SK-N-SH treated with all-trans-retinoic acid at 6 μM for 48 hours (cell line): ENCODE data around the gene SLC16A10.

ENCODE experiments used
- ATAC-seq: fragments of 200-7000 bp; cut with Tn5 transposase; 3 replicates; pipeline ENCODE4 v1.9.1; 2020; ENCODE audit warnings: mild to moderate bottlenecking, moderate library complexity
- ARNTL ChIP-seq: fragments of 450-650 bp; formaldehyde crosslinking; IDR thresholded peaks from 2 replicates; pipeline ENCODE4 v1.5.0; 2020; ENCODE audit warnings: low read depth, mild to moderate bottlenecking, moderate library complexity, borderline replicate concordance
- CSDC2 ChIP-seq: fragments of 250-450 bp; sonication (Bioruptor Pico); IDR thresholded peaks from 2 replicates; pipeline ENCODE4 v1.5.0; 2020; ENCODE audit warnings: mild to moderate bottlenecking, moderate library complexity
- CSRNP3 ChIP-seq: fragments of 250-450 bp; sonication (Bioruptor Pico); IDR thresholded peaks from 2 replicates; pipeline ENCODE4 v1.5.1; 2021; ENCODE audit warnings: mild to moderate bottlenecking, moderate library complexity
- ESRRG ChIP-seq: fragments of 250-450 bp; sonication (Bioruptor Pico); IDR thresholded peaks from 2 replicates; pipeline ENCODE4 v1.6.1; 2021; ENCODE audit warnings: mild to moderate bottlenecking
- GLIS3 ChIP-seq: fragments of 250-450 bp; sonication (Bioruptor Pico); IDR thresholded peaks from 2 replicates; pipeline ENCODE4 v1.5.0; 2020; ENCODE audit warnings: mild to moderate bottlenecking, moderate library complexity
- ISL1 ChIP-seq: fragments of 250-450 bp; sonication (Bioruptor Pico); IDR thresholded peaks from 2 replicates; pipeline ENCODE4 v2.1.2; 2022; ENCODE audit warnings: mild to moderate bottlenecking, moderate library complexity
- OSR1 ChIP-seq: fragments of 250-450 bp; sonication (Bioruptor Pico); IDR thresholded peaks from 2 replicates; pipeline ENCODE4 v1.8.0; 2022; ENCODE audit warnings: moderate library complexity, mild to moderate bottlenecking, inconsistent platforms
- POU6F1 ChIP-seq: fragments of 250-450 bp; sonication (Bioruptor Pico); IDR thresholded peaks from 2 replicates; pipeline ENCODE4 v1.8.0; 2021; ENCODE audit warnings: low read depth, mild to moderate bottlenecking, moderate library complexity, borderline replicate concordance
- PPARA ChIP-seq: fragments of 250-450 bp; sonication (Bioruptor Pico); IDR thresholded peaks from 2 replicates; pipeline ENCODE4 v1.5.0; 2020; ENCODE audit warnings: mild to moderate bottlenecking, borderline replicate concordance
- RARB ChIP-seq: fragments of 250-450 bp; sonication (Bioruptor Pico); IDR thresholded peaks from 2 replicates; pipeline ENCODE4 v1.8.0; 2021; ENCODE audit warnings: mild to moderate bottlenecking, moderate library complexity
- SNAI2 ChIP-seq: fragments of 250-450 bp; sonication (Bioruptor Pico); IDR thresholded peaks from 2 replicates; pipeline ENCODE4 v1.5.0; 2020; ENCODE audit warnings: mild to moderate bottlenecking, moderate library complexity
- TCF4 ChIP-seq: fragments of 250-450 bp; sonication (Bioruptor Pico); IDR thresholded peaks from 2 replicates; pipeline ENCODE4 v1.8.0; 2021; ENCODE audit warnings: mild to moderate bottlenecking, moderate library complexity, borderline replicate concordance
- TOX ChIP-seq: fragments of 250-450 bp; sonication (Bioruptor Pico); IDR thresholded peaks from 2 replicates; pipeline ENCODE4 v1.8.0; 2021; ENCODE audit warnings: mild to moderate bottlenecking, moderate library complexity, borderline replicate concordance
- ZC3H10 ChIP-seq: fragments of 250-450 bp; sonication (Bioruptor Pico); IDR thresholded peaks from 2 replicates; pipeline ENCODE4 v1.5.1; 2021; ENCODE audit warnings: mild to moderate bottlenecking, moderate library complexity
- ZFP3 ChIP-seq: fragments of 250-450 bp; sonication (Bioruptor Pico); IDR thresholded peaks from 2 replicates; pipeline ENCODE4 v1.5.0; 2020; ENCODE audit warnings: mild to moderate bottlenecking, moderate library complexity
- ZFP30 ChIP-seq: fragments of 450-650 bp; formaldehyde crosslinking; IDR thresholded peaks from 2 replicates; pipeline ENCODE4 v1.5.0; 2022; ENCODE audit warnings: mild to moderate bottlenecking, moderate library complexity
- ZNF70 ChIP-seq: fragments of 450-650 bp; formaldehyde crosslinking; IDR thresholded peaks from 2 replicates; pipeline ENCODE4 v1.5.0; 2020; ENCODE audit warnings: mild to moderate bottlenecking, moderate library complexity
- ZNF8 ChIP-seq: fragments of 450-650 bp; formaldehyde crosslinking; IDR thresholded peaks from 2 replicates; pipeline ENCODE4 v1.5.0; 2020; ENCODE audit warnings: mild to moderate bottlenecking, moderate library complexity
- TF ChIP-seq, protein P1 (sequence below): fragments of 250-450 bp; sonication (Bioruptor Pico); IDR thresholded peaks from 2 replicates; pipeline ENCODE4 v1.5.1; 2020; ENCODE audit warnings: low read depth, mild to moderate bottlenecking, moderate library complexity
- TF ChIP-seq, protein P2 (sequence below): fragments of 250-450 bp; sonication (Bioruptor Pico); IDR thresholded peaks from 2 replicates; pipeline ENCODE4 v1.8.0; 2020; ENCODE audit warnings: mild to moderate bottlenecking, moderate library complexity, borderline replicate concordance
- TF ChIP-seq, protein P3 (sequence below): fragments of 250-450 bp; sonication (Bioruptor Pico); IDR thresholded peaks from 2 replicates; pipeline ENCODE4 v1.5.0; 2020; ENCODE audit warnings: mild to moderate bottlenecking, moderate library complexity

The SLC16A10 gene

GRCh38 chr6:111118826-111119225, 31.5 kb downstream of the SLC16A10 start:
- TF ChIP-seq TCF4 (CRISPR knock-in tag), result no peak
- no peak for TF ChIP-seq TOX (CRISPR knock-in tag)
- TF ChIP-seq POU6F1 (CRISPR knock-in tag), result no peak
- TF ChIP-seq RARB, result no peak
- TF ChIP-seq, protein P1, sequence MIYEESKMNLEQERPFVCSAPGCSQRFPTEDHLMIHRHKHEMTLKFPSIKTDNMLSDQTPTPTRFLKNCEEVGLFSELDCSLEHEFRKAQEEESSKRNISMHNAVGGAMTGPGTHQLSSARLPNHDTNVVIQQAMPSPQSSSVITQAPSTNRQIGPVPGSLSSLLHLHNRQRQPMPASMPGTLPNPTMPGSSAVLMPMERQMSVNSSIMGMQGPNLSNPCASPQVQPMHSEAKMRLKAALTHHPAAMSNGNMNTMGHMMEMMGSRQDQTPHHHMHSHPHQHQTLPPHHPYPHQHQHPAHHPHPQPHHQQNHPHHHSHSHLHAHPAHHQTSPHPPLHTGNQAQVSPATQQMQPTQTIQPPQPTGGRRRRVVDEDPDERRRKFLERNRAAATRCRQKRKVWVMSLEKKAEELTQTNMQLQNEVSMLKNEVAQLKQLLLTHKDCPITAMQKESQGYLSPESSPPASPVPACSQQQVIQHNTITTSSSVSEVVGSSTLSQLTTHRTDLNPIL, result no peak
- TF ChIP-seq ZFP3, result no peak
- TF ChIP-seq GLIS3 (CRISPR knock-in tag), result no peak
- no peak for TF ChIP-seq ESRRG (CRISPR knock-in tag)
- no peak for TF ChIP-seq ZNF8 (CRISPR knock-in tag)
- no peak for TF ChIP-seq OSR1 (CRISPR knock-in tag)
- no peak for TF ChIP-seq ZC3H10
- ATAC-seq, result no peak

GRCh38 chr6:111119571-111120329, 32.4 kb downstream of the SLC16A10 start:
- no peak for ATAC-seq
- TF ChIP-seq CSDC2 (no peak), ARNTL (CRISPR knock-in tag) (no peak), ZNF70 (CRISPR knock-in tag) (no peak), ZFP3 (no peak), GLIS3 (CRISPR knock-in tag) (no peak), RARB (no peak), POU6F1 (CRISPR knock-in tag) (no peak), TOX (CRISPR knock-in tag) (no peak), TCF4 (CRISPR knock-in tag) (no peak), ZNF8 (CRISPR knock-in tag) (no peak), ISL1 (no peak), PPARA (no peak), CSRNP3 (CRISPR knock-in tag) (no peak), ESRRG (CRISPR knock-in tag) (no peak), SNAI2 (CRISPR knock-in tag) (no peak)
- TF ChIP-seq, protein P2, sequence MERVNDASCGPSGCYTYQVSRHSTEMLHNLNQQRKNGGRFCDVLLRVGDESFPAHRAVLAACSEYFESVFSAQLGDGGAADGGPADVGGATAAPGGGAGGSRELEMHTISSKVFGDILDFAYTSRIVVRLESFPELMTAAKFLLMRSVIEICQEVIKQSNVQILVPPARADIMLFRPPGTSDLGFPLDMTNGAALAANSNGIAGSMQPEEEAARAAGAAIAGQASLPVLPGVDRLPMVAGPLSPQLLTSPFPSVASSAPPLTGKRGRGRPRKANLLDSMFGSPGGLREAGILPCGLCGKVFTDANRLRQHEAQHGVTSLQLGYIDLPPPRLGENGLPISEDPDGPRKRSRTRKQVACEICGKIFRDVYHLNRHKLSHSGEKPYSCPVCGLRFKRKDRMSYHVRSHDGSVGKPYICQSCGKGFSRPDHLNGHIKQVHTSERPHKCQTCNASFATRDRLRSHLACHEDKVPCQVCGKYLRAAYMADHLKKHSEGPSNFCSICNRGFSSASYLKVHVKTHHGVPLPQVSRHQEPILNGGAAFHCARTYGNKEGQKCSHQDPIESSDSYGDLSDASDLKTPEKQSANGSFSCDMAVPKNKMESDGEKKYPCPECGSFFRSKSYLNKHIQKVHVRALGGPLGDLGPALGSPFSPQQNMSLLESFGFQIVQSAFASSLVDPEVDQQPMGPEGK, result no peak
- TF ChIP-seq, protein P1, result no peak

GRCh38 chr6:111121789-111122350, 34.6 kb downstream of the SLC16A10 start:
- no peak for ATAC-seq
- TF ChIP-seq CSRNP3 (CRISPR knock-in tag) (no peak), GLIS3 (CRISPR knock-in tag) (no peak), ZFP30 (CRISPR knock-in tag) (no peak), ZNF8 (CRISPR knock-in tag) (no peak), PPARA (no peak), TCF4 (CRISPR knock-in tag) (no peak), ZFP3 (no peak), TOX (CRISPR knock-in tag) (no peak), CSDC2 (no peak), SNAI2 (CRISPR knock-in tag) (no peak), ISL1 (no peak)
- TF ChIP-seq, protein P3, sequence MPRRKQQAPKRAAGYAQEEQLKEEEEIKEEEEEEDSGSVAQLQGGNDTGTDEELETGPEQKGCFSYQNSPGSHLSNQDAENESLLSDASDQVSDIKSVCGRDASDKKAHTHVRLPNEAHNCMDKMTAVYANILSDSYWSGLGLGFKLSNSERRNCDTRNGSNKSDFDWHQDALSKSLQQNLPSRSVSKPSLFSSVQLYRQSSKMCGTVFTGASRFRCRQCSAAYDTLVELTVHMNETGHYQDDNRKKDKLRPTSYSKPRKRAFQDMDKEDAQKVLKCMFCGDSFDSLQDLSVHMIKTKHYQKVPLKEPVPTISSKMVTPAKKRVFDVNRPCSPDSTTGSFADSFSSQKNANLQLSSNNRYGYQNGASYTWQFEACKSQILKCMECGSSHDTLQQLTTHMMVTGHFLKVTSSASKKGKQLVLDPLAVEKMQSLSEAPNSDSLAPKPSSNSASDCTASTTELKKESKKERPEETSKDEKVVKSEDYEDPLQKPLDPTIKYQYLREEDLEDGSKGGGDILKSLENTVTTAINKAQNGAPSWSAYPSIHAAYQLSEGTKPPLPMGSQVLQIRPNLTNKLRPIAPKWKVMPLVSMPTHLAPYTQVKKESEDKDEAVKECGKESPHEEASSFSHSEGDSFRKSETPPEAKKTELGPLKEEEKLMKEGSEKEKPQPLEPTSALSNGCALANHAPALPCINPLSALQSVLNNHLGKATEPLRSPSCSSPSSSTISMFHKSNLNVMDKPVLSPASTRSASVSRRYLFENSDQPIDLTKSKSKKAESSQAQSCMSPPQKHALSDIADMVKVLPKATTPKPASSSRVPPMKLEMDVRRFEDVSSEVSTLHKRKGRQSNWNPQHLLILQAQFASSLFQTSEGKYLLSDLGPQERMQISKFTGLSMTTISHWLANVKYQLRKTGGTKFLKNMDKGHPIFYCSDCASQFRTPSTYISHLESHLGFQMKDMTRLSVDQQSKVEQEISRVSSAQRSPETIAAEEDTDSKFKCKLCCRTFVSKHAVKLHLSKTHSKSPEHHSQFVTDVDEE (CRISPR knock-in tag), result no peak
